Measurements from ENCODE around the gene IKZF2.

GRCh38 chr2:213150315-213151097 lies 906 bp downstream of the IKZF2 start:
- no peak for TF ChIP-seq CTCF (conservative IDR thresholded peaks at IDR 0.05; ENCODE audit: low read length)
- TF ChIP-seq EZH2phosphoT487 (IDR thresholded peaks at IDR 0.05; ENCODE audit: borderline replicate concordance, low read depth, low read length), result no peak

All from OCI-LY7 (cell line).